HG02588 (cell line): ENCODE measurements around the gene VPS26B.

Experiments
- ATAC-seq: cut with Tn5 transposase; IDR thresholded peaks from one replicate; pipeline ENCODE4 v1.9.1; 2021; ENCODE audit warnings: mild to moderate bottlenecking, moderate library complexity; ENCODE audit not compliant: unreplicated experiment

Gene VPS26B

GRCh38 chr11:134257101-134257500, 32.6 kb downstream of the VPS26B start:
- ATAC-seq: no peak

- no peak for ATAC-seq
Measured at GRCh38 chr11:134258577-134258976, 34.1 kb downstream of the VPS26B start.

- no peak for ATAC-seq
Measured at GRCh38 chr11:134260503-134260902, 36.0 kb downstream of the VPS26B start.

GRCh38 chr11:134260983-134261382, 36.5 kb downstream of the VPS26B start:
- ATAC-seq: no peak

GRCh38 chr11:134261626-134262488, 37.4 kb downstream of the VPS26B start:
- ATAC-seq: no peak

GRCh38 chr11:134264966-134265764, 40.7 kb downstream of the VPS26B start:
- ATAC-seq: no peak

- ATAC-seq: no peak
Measured at GRCh38 chr11:134266440-134266839, 42.0 kb downstream of the VPS26B start.

GRCh38 chr11:134266841-134267251, 42.4 kb downstream of the VPS26B start:
- ATAC-seq: no peak

- ATAC-seq: no peak
Measured at GRCh38 chr11:134267461-134267860, 43.0 kb downstream of the VPS26B start.

GRCh38 chr11:134267966-134268365, 43.5 kb downstream of the VPS26B start:
- no peak for ATAC-seq

GRCh38 chr11:134270250-134270714, 45.8 kb downstream of the VPS26B start:
- no peak for ATAC-seq

GRCh38 chr11:134271978-134272377, 47.5 kb downstream of the VPS26B start:
- ATAC-seq: no peak

- no peak for ATAC-seq
Measured at GRCh38 chr11:134272381-134273316, 48.2 kb downstream of the VPS26B start.

- no peak for ATAC-seq
Measured at GRCh38 chr11:134273317-134273712, 48.8 kb downstream of the VPS26B start.

GRCh38 chr11:134275188-134275533, 50.7 kb downstream of the VPS26B start:
- no peak for ATAC-seq

- ATAC-seq: peak; percentile 74
Measured at GRCh38 chr11:134275534-134276395, 51.3 kb downstream of the VPS26B start, which contains the start of gene GLB1L3. GLB1L3 (plus strand) TSS chr11:134276379; CDS start chr11:134276741, 362 bp downstream.

- no peak for ATAC-seq
Measured at GRCh38 chr11:134276396-134277182, 52.1 kb downstream of the VPS26B start.

- no peak for ATAC-seq
Measured at GRCh38 chr11:134277183-134278001, 52.9 kb downstream of the VPS26B start.
